BLaER1 (cell line): ENCODE data around the gene CNTNAP5.

Source experiments
- H3K27ac ChIP-seq: shearing (Covaris generic); formaldehyde crosslinking; 2 replicates; pipeline ENCODE4 v1.8.1; 2022
- H3K27me3 ChIP-seq: shearing (Covaris generic); formaldehyde crosslinking; 2 replicates; pipeline ENCODE4 v1.8.1; 2022
- H3K36me3 ChIP-seq: shearing (Covaris generic); formaldehyde crosslinking; 2 replicates; pipeline ENCODE4 v1.8.1; 2022
- H3K4me1 ChIP-seq: shearing (Covaris generic); formaldehyde crosslinking; 2 replicates; pipeline ENCODE4 v1.8.1; 2022
- H3K4me2 ChIP-seq: shearing (Covaris generic); formaldehyde crosslinking; 2 replicates; pipeline ENCODE4 v1.8.1; 2022
- H3K4me3 ChIP-seq: shearing (Covaris generic); formaldehyde crosslinking; 2 replicates; pipeline ENCODE4 v1.8.1; 2022
- H3K9ac ChIP-seq: shearing (Covaris generic); formaldehyde crosslinking; 2 replicates; pipeline ENCODE4 v1.8.1; 2022
- H3K9me3 ChIP-seq: shearing (Covaris generic); formaldehyde crosslinking; 2 replicates; pipeline ENCODE4 v1.8.1; 2022
- H4K20me1 ChIP-seq: shearing (Covaris generic); formaldehyde crosslinking; 2 replicates; pipeline ENCODE4 v1.8.1; 2022
- Cebpa-rat ChIP-seq: shearing (Covaris generic); IDR thresholded peaks from 2 replicates; pipeline ENCODE4 v1.8.1; 2022

The CNTNAP5 gene

DNA sequence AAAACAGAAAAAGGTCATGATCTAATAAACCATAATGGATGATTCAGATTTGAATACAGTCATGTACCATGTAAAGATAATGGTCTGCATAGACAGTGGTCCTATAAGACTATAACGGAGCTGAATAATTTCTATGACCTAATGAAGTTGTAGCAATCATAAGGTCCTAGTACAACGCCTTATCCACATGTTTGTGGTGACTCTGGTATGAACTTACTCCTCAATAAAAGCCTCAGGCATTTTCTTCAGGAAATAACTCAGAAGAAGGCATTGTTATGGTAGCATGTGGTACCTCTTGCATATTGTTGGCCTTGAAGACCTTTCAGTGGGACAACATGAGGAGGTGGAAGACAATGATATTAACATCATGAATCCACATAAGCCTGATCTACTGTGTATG lies 883.3 kb downstream of the CNTNAP5 start:
- Histone ChIP-seq H3K4me2 (no peak overlapping the region), H3K36me3 (no peaks in the 10 kb centered on the region), H3K9ac (no peak overlapping the region), H4K20me1 (no peaks in the 10 kb centered on the region), H3K4me1 (no peaks in the 10 kb centered on the region), H3K9me3 (no peaks in the 10 kb centered on the region), H3K4me3 (no peak overlapping the region), H3K27ac (no peak overlapping the region), H3K27me3 (no peaks in the 10 kb centered on the region)
- TF ChIP-seq Cebpa-rat, result no peak

DNA sequence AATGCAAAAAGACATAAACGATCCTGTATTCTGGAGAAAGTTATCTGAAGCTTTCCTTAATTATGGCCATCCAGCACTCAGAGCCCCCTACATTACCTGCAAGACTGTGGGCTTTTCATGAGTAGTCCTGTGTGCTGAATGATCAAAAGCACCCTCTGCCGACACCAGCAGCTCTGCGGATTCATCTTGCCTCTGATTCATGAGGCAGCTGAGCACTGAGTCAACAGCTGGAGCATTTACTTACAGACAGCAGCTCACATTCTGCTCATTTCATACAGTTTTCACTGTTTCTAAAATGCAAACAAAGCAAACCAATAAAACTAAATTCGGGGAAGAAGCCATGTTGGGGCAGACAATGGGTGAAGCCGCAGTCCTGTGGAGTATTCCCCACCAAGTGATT lies 886.5 kb downstream of the CNTNAP5 start:
- no peak overlapping the region for H3K4me2 ChIP-seq
- H3K4me3 ChIP-seq, result no peak overlapping the region
- no peak overlapping the region for H3K27ac ChIP-seq
- H3K27me3 ChIP-seq, result no peaks in the 10 kb centered on the region
- H3K9me3 ChIP-seq, result no peaks in the 10 kb centered on the region
- no peaks in the 10 kb centered on the region for H3K36me3 ChIP-seq
- H3K9ac ChIP-seq, result no peak overlapping the region
- H4K20me1 ChIP-seq, result no peaks in the 10 kb centered on the region
- TF ChIP-seq Cebpa-rat, result no peak
- no peaks in the 10 kb centered on the region for H3K4me1 ChIP-seq

DNA sequence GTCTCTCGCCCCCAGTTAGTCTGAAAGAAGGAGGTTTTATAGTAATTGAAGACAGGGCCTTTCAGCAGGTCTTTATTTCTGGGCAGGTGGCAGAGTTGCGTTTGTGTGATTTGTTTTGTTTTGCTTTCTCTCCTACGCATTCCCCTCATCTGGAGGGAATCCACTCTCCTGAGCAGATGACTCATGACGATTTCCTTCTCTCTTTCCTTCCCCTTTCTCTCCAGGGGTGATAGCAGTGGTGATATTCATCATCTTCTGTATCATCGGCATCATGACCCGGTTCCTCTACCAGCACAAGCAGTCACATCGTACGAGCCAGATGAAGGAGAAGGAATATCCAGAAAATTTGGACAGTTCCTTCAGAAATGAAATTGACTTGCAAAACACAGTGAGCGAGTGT lies 888.8 kb downstream of the CNTNAP5 start:
- Histone ChIP-seq H3K36me3 (no peaks in the 10 kb centered on the region), H3K9me3 (no peaks in the 10 kb centered on the region), H3K27ac (no peak overlapping the region), H4K20me1 (no peaks in the 10 kb centered on the region), H3K4me2 (no peak overlapping the region), H3K27me3 (no peaks in the 10 kb centered on the region), H3K4me3 (no peak overlapping the region), H3K4me1 (no peaks in the 10 kb centered on the region), H3K9ac (no peak overlapping the region)
- no peak for TF ChIP-seq Cebpa-rat

DNA sequence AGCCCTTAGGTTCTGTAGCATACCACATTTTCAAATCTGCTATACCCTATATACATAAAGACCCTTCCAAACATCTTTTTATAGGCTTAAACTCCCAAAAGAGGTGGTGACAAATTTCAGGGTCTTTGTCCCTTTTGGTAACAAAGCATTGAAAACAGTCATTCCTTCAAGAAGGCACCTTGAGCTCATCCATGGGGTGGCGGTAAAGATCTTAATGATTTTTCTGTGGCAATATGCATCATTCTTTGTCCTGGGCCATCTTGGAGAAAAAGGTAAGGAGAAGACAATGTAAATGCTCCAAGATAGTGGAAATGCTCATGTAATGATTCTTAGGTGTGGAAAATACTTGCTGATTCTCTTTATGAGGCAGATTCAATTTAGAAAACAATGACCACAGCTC lies 890.5 kb downstream of the CNTNAP5 start:
- Histone ChIP-seq H3K27ac (no peak overlapping the region), H3K4me1 (no peaks in the 10 kb centered on the region), H4K20me1 (no peaks in the 10 kb centered on the region), H3K4me3 (no peak overlapping the region), H3K4me2 (no peak overlapping the region), H3K9ac (no peak overlapping the region), H3K36me3 (no peaks in the 10 kb centered on the region), H3K27me3 (no peaks in the 10 kb centered on the region), H3K9me3 (no peaks in the 10 kb centered on the region)
- TF ChIP-seq Cebpa-rat, result no peak

DNA sequence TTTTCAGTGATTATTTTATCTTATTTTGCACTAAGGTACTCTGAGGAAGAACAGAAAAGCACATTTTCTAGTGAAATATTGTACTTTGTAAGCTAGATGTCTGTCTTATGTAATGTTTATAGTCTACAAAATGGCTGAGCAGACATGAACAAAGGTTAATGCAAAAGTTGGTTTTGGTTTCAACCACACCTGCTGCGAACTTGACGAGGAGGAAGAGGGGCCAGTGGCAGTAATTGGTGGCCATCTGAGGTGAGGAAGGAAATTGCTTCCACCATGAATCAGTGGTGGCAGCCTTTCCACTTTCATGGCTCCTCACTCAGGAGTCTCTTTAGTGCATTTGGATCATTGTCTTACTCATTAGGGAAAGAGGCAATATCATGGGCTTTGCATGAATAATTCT lies 894.2 kb downstream of the CNTNAP5 start:
- Histone ChIP-seq H3K4me2 (no peak overlapping the region), H3K9me3 (no peaks in the 10 kb centered on the region), H3K27me3 (no peaks in the 10 kb centered on the region), H3K27ac (no peak overlapping the region), H3K36me3 (no peaks in the 10 kb centered on the region), H3K9ac (no peak overlapping the region), H3K4me1 (no peaks in the 10 kb centered on the region), H3K4me3 (no peak overlapping the region), H4K20me1 (no peaks in the 10 kb centered on the region)
- TF ChIP-seq Cebpa-rat, result no peak

DNA sequence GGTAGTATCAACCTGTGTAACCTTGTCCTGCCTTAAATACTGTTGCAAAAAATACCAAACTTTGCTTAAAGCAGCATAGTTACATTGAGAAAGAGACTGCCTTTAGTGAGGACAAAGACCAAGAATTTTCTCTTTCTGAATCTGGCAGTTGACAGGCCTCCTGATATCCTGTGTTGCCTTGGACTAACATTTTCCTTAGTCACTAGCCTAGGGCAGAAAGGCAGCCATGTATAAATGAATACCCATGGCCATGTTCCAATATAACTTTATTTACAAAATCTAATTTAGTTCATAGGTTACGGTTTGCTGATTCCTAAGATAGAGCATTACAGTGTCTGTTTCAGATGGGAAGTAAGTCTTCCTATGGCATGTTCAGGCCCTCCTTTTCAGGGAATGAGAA lies 895.4 kb downstream of the CNTNAP5 start:
- Histone ChIP-seq H3K9me3 (no peaks in the 10 kb centered on the region), H3K4me2 (no peak overlapping the region), H3K4me1 (no peaks in the 10 kb centered on the region), H3K36me3 (no peaks in the 10 kb centered on the region), H3K27ac (no peak overlapping the region), H4K20me1 (no peaks in the 10 kb centered on the region), H3K9ac (no peak overlapping the region), H3K27me3 (no peaks in the 10 kb centered on the region), H3K4me3 (no peak overlapping the region)
- TF ChIP-seq Cebpa-rat, result no peak

DNA sequence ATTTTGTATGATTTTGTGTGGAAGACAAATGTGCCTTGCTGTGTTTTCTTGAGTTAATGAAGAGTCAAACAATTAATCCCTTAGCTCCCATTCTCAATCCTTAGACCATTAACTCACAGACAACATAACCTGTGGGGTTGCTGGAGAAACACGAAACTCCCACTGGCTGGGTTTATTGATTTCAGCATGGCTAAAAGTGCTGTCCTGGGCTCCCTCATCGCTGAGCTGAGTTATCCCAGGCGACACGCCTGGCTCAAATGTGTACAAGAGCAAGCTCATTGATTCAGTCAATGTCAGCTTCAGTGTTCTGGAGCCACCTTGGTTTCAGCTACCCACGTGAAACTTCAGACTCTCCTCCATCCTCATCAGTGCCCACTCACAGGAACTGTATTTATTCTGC lies 896.1 kb downstream of the CNTNAP5 start:
- H3K27me3 ChIP-seq, result no peaks in the 10 kb centered on the region
- H3K4me2 ChIP-seq, result no peak overlapping the region
- H3K27ac ChIP-seq, result no peak overlapping the region
- H3K4me3 ChIP-seq, result no peak overlapping the region
- H3K9me3 ChIP-seq, result no peaks in the 10 kb centered on the region
- no peaks in the 10 kb centered on the region for H4K20me1 ChIP-seq
- no peaks in the 10 kb centered on the region for H3K4me1 ChIP-seq
- no peak for TF ChIP-seq Cebpa-rat
- H3K36me3 ChIP-seq, result no peaks in the 10 kb centered on the region
- H3K9ac ChIP-seq, result no peak overlapping the region

DNA sequence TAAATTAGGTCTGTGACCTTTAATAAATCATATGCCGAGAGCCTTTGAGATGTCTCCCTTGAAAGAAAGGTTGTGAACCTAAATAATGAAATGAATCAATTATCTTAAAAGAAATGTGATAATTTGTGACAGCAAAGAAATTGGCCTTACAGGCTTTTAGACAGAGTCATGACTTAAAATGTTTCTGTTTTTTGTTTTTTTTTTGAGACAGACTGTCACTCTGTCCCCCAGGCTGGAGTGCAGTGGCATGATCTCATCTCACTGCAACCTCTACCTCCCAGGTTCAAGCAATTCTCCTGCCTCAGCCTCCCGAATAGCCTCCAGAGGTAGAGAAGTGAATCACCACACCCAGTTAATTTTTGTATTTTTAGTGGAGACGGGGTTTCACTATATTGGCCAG lies 898.0 kb downstream of the CNTNAP5 start:
- no peak overlapping the region for H3K4me2 ChIP-seq
- no peaks in the 10 kb centered on the region for H3K4me1 ChIP-seq
- TF ChIP-seq Cebpa-rat, result no peak

DNA sequence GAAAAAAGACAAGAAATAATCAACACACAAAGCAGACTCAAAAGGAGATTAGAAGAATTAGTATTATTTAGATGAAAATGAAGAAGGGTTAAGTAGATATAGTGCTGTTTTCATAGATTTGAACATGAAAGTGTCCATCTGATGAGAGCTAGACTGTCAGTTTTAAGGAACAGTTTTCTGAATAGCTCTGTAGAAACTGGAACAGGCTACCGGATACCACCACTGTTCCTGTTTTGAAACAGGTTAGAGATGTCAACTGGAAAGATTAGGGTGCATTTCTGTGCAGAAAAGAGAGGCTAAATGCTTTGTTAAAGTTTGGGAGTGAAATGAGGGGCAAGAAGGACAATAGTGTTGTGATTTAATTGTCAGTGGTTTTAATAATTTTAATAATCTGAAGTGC lies 908.8 kb downstream of the CNTNAP5 start:
- Histone ChIP-seq H3K36me3 (no peaks in the 10 kb centered on the region), H3K4me2 (no peak overlapping the region)

More for the DNA sequence above, 898.0 kb downstream of the CNTNAP5 start:
- no peak overlapping the region for H3K27ac ChIP-seq
- peaks cover 10% of the 10 kb centered on the region; the same call in 1 of the 2 replicates for H3K9me3 ChIP-seq
- H3K4me3 ChIP-seq, result no peak overlapping the region
- H3K27me3 ChIP-seq, result no peaks in the 10 kb centered on the region
- H3K9ac ChIP-seq, result no peak overlapping the region
- H3K36me3 ChIP-seq, result no peaks in the 10 kb centered on the region
- no peaks in the 10 kb centered on the region for H4K20me1 ChIP-seq

DNA sequence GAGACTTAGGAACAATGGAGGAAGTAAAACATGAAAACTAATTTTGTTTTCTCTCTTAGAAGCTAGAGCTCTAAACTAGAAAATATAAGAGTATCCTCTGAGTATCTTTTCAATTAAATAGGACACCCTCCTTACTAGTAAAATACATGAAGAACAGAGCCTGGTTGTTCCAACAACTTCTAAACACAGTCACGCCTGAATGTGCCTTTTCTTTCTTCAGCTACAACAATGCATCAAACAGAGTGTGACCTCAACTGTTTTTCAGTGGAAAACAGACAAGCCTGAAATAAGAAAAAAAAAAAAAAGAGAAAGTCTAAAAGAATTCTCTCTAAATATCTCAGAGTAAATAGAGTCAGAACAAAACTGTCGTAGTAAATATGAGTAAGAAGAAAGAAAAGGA lies 928.8 kb downstream of the CNTNAP5 start:
- Histone ChIP-seq H4K20me1 (no peaks in the 10 kb centered on the region), H3K9ac (no peak overlapping the region)
- no peak for TF ChIP-seq Cebpa-rat

More for the DNA sequence above, 908.8 kb downstream of the CNTNAP5 start:
- no peak overlapping the region for H3K4me3 ChIP-seq
- no peak overlapping the region for H3K27ac ChIP-seq
- H3K27me3 ChIP-seq, result no peaks in the 10 kb centered on the region
- no peak overlapping the region for H3K9ac ChIP-seq
- H3K9me3 ChIP-seq, result no peaks in the 10 kb centered on the region
- no peaks in the 10 kb centered on the region for H3K4me1 ChIP-seq
- TF ChIP-seq Cebpa-rat, result no peak
- H4K20me1 ChIP-seq, result no peaks in the 10 kb centered on the region

DNA sequence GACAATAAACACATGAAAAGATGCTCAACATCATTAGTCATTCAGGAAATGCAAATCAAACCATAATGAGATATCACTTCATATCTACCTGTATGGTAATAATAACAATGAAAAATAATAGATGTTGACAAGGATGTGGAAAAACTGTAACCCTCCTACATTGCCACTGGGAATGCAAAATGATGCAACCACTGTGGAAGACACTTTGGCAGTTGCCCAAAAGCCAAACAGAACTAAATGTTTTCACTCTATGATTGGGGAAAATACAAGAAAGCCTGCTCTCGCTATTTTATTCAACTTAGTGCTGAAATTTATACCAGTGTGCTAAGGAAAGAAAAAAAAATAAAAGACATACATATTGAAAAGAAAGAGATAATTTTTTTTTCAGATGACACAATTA lies 934.5 kb downstream of the CNTNAP5 start:
- H3K36me3 ChIP-seq, result no peaks in the 10 kb centered on the region
- no peak overlapping the region for H3K4me3 ChIP-seq
- H3K9me3 ChIP-seq, result no peaks in the 10 kb centered on the region

More for the DNA sequence above, 928.8 kb downstream of the CNTNAP5 start:
- Histone ChIP-seq H3K36me3 (no peaks in the 10 kb centered on the region), H3K4me2 (no peak overlapping the region), H3K9me3 (no peaks in the 10 kb centered on the region), H3K27me3 (no peaks in the 10 kb centered on the region), H3K4me3 (no peak overlapping the region), H3K4me1 (no peaks in the 10 kb centered on the region), H3K27ac (no peak overlapping the region)

More for the DNA sequence above, 934.5 kb downstream of the CNTNAP5 start:
- no peak overlapping the region for H3K9ac ChIP-seq
- no peak overlapping the region for H3K27ac ChIP-seq
- H3K4me1 ChIP-seq, result no peaks in the 10 kb centered on the region
- no peak for TF ChIP-seq Cebpa-rat
- H3K27me3 ChIP-seq, result no peaks in the 10 kb centered on the region
- H3K4me2 ChIP-seq, result no peak overlapping the region
- H4K20me1 ChIP-seq, result no peaks in the 10 kb centered on the region
